GM18907 (cell line): ENCODE measurements around the gene SPDYE4.

Experiments
- ATAC-seq: cut with Tn5 transposase; IDR thresholded peaks from one replicate; pipeline ENCODE4 v1.9.1; 2021; ENCODE audit warnings: mild to moderate bottlenecking, moderate library complexity; ENCODE audit not compliant: unreplicated experiment

Gene SPDYE4

DNA sequence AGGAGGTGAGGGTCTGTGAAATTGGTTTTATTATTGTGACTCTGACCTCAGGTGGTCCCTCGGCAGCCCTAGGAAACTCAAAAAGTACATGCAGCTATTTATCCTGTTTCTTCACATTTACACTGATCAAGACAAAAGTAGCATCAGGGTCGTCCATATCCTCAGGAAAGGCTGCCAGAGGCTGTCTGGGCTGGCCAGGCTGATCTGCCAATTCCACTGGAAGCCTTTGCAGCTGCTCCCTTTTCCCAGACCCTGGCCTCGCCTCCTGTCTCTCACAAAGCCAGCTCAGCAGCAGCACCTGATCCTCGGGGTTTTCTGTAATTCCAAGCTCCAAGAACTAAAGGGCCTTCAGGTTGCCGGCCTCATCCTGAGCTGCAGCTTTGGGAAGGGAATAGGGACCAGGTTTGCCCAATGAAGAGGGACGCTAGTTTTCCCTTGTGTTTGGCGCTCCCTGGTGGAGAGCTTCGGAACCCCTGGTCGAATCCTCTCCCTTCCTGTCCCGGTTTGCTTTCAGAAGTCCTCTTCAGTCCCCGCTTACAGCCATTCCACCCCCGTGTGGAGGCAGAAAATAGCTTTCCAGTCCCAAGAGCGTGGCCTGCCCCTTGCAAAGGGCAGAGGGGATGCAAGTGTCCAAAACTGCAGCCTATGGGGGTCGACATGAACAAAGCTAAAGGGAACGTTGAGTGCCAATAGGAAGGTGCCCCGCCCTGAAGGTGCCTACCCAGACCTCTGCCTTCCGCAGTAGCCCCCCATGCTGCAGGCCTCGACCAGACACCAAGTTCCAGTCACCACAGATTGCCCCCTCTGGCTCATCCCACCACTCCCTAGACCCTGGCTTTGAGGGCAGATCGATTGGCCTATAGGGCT, 27.4 kb upstream of the SPDYE4 start:
- ATAC-seq, result no peak

GRCh38 chr17:8782176-8782575, 23.8 kb upstream of the SPDYE4 start:
- ATAC-seq, result no peak

GRCh38 chr17:8781776-8782175, 23.4 kb upstream of the SPDYE4 start:
- no peak for ATAC-seq

GRCh38 chr17:8776881-8777280, 18.5 kb upstream of the SPDYE4 start:
- ATAC-seq, result no peak

DNA sequence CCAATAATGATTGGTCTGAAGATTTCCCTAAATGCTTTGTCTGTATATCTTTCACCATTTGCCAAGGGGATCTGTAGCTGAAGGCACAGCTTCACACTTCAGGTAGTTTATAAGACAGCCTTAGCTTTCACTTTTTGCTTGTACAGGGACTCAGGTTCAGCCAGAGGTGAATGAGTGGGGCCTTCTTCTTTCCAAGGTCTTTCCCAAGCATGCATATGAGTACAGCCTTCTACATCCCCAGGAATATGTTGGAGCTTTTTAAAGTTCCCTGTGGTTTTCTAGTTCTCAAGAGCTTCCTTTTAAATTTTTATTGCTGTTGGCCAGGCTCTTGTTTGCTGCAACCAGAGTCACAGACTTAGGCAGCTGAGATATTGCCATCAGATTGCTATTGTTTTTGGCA, 17.9 kb upstream of the SPDYE4 start:
- ATAC-seq, result no peak

DNA sequence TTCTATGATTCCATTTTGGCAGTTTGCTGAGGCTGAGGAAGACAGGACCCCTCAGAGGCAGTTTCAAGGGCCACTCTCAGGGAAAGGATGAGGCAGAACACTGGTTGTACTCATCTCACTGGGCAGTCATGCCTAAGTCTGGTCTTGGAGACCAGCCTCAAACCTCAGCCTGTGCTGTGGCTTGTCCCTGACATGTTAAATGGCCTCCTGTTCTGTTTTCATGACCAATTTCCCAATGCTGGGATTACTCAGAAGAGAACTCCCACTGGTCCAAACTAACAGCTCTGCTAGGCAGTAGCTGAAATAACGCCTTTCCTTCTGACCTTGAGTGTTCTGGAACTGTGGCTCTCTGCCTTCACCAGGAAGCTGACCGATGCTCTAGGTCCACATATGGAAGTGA, 8.4 kb upstream of the SPDYE4 start:
- no peak for ATAC-seq

DNA sequence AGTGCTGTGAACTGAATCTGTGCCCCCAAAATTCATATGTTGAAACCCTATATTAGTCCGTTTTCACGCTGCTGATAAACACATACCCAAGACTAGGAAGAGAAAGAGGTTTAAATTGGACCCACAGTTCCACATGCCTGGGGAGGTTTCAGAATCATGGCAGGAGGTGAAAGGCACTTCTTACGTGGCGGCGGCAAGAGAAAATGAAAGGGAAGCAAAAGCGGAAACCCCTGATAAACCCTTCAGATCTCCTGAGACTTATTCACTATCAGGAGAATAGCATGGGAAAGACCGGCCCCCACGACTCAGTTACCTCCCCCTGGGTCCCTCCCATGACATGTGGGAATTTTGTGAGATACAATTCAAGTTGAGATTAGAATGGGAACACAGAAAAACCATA, 3.7 kb upstream of the SPDYE4 start:
- no peak for ATAC-seq

- no peak for ATAC-seq
Measured at GRCh38 chr17:8757189-8757588, 1.2 kb downstream of the SPDYE4 start.

- no peak for ATAC-seq
Measured at GRCh38 chr17:8755590-8756255, 2.6 kb downstream of the SPDYE4 start.

- ATAC-seq, result no peak
Measured at GRCh38 chr17:8754890-8755289, 3.5 kb downstream of the SPDYE4 start.

DNA sequence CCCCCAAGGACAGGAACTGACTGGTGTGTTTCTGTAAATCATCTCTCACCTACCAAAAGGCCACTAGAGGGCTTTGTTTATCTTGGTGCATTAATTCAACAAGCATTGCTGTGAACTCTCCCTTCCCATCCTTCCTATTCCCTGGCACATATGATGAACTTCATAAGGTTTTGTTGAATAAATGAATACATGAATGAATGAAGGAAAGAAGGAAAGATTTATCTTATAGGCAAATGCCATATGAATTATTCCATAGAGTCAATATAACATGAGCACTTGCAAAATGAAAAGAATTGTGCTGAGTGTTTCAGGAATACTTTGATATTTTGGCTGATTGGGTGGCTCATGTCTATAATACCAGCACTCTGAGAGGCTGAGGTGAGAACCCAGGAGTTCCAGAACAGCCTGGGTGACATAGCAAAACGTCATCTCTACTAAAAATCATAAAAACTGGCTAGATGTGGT, 4.3 kb downstream of the SPDYE4 start:
- ATAC-seq, result no peak

DNA sequence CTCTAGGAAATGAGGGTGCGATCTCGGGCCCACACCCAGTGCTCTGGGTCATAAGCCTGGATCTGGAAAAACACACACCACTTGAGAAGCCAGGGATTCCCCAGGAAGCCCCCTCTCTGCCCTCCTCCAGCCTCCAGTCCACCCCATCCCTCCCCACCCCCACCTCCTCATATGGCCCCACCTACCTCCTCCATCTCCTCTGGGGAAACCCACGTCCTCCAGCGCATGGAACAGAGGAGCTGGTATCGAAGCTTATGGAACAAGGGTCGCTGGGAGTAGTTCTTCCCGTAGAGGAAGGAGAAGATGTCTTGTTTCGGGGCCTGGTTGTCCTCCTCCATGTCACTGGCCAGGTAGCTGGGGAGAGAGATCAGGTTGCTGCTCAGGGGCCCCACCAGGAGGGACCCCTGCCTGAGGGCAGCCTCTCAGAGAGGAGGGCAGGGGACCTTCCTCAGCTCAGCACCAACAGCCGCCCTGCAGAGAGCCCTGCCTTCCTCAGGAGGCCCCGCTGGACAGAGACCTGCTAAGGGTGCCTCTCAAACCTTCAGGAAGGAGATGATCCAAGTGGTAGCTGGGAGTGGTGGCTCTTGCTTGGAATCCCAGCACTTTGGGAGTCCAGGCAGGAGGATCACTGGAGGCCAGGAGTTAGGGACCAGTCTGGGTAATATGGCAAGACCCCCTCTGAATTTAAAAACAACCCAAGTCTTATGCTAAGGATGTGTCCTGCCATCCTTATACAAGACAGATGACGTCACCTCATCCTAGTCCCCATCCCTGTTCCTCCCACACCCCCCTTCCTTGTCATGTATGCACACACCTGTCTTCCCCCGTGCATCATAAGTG, 5.0 kb downstream of the SPDYE4 start:
- ATAC-seq, result no peak

- no peak for ATAC-seq
Measured at GRCh38 chr17:8749616-8750015, 8.7 kb downstream of the SPDYE4 start.

DNA sequence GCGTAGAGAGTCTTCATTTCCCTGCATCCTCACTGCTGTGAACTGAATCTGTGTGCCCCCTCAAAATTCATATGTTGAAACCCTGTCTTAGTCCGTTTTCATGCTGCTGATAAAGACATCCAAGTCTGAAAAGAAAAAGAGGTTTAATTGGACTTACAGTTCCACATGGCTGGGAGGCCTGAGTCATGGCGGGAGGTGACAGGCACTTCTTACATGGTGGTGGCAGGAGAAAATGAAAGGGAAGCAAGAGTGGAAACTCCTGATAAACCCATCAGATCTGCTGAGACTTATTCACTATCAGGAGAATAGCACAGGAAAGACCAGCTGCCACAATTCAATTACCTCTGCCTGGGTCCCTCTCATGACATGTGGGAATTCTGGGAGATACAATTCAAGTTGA, 10.6 kb downstream of the SPDYE4 start:
- ATAC-seq, result no peak

DNA sequence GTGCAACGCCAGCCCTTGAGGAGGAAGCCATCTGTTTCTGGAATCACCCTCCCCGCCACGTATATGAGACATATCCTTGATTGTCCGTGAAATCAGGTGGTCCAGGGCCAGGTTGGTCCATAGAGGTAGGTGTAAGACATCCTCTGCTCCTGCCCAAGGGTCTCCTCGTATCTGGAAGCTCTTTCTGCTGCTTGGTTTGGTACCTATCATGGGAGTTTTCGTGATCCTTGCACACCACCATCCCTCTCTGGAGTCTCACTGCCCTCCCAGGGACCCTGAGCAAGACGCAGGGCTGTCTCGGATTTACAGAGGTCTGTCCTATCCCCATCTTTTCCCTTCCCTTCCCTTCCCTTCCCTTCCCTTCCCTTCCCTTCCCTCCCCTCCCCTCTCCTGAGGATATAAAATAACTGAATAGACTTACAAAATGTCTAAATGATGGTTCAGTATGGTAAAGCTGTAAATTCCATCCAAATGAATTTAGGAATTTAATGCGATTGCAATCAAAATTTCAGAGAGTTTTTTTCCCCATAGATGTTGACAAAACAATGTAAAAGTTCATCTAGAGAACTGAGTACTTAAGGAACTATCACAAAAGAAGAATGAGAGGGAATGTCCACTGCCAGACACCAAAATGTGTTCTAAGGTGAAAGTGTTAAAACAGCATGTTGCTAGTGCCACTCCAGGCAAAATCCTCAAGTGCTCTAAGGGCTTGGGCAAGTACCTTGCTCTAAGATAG, 11.7 kb downstream of the SPDYE4 start:
- ATAC-seq, result no peak

DNA sequence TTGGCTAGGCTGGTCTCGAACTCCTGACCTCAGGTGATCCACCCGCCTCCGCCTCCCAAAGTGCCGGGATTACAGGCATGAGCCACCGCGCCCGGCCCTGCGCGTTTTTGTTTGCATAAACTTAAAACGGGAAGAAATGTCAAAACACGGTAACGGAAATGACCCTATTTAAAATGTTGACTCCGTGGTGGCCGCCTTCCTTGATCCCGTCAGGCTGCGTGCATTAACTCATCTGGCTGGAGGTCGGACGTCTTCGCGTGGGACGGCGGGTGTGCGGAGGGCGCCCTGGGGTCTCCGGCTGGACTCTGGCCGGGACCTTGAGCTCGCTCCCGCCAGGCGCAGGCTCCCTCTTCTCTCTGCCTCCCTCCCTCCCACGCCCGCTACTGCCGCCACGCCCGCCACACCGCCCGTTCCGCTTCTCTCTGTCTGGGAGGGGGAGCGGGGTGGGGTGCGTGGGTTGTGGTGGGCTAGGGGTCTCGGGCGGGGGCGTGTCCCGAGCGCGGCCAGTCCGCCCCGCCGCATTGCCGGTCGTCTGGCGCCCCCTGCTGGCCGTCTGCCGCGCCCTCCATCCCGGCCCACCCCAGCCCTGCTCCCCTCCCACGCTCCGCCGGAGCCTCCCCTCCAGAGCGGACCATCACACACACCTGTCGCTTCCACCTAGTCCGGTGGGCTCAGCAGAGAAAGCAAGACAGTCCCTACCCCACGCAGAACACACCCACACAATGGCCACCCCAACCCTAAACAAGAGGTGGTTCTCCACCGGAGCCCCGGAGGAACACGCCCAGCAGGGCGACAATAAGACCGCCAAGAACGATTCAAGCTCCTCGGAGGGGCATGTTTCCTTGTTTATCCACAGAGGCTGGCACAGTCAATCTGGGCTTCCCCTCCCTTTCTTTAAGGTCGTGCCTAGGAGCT, 12.5 kb downstream of the SPDYE4 start:
- peak; percentile 51 for ATAC-seq

GRCh38 chr17:8744086-8744785, 14.1 kb downstream of the SPDYE4 start:
- ATAC-seq, result no peak

GRCh38 chr17:8742819-8743218, 15.5 kb downstream of the SPDYE4 start:
- ATAC-seq, result no peak

- ATAC-seq, result no peak
Measured at GRCh38 chr17:8742274-8742673, 16.1 kb downstream of the SPDYE4 start.
